Uterus (tissue), 2 donors: ENCODE measurements around the gene ACOXL.

Source experiments
- CTCF ChIP-seq, 4 experiments: fragments of 200-600 bp in 2 of 4; fragments of 450-650 bp in 2 of 4; sonication (generic) in 2 of 4; IDR thresholded peaks; one replicate each; pipeline ENCODE4 v1.5.1; 2016 to 2019; ENCODE audit warnings: antibody characterized with exemption in 4 of 4, mild to moderate bottlenecking in 2 of 4, moderate library complexity in 1 of 4
- POLR2A ChIP-seq, 2 donors: fragments of 450-650 bp; IDR thresholded peaks; one replicate each; pipeline ENCODE4 v1.6.1; 2016; ENCODE audit warnings: antibody characterized with exemption in 2 of 2, mild to moderate bottlenecking in 1 of 2, moderate library complexity in 1 of 2

- TF ChIP-seq CTCF (IDR thresholded peaks at IDR 0.05): no peak
- no peak for TF ChIP-seq POLR2A (IDR thresholded peaks at IDR 0.05)
These were observed 38.6 kb downstream of the ACOXL start for GRCh38 chr2:110770959-110771431.
